IMR-90 (cell line): ENCODE measurements around the gene CRYBG2. TPM values are rescaled to one million over a fixed set of nuclear protein-coding genes. Genes with fewer than 3 reads are reported as not detected.

Source experiments
- ATAC-seq: fragments of 200-7000 bp; cut with Tn5 transposase; 2 replicates; pipeline ENCODE4 v1.9.1; 2020; ENCODE audit warnings: low read depth, mild to moderate bottlenecking, moderate library complexity
- BruUV-seq: library from RNA; stranded (reverse); fragments of 400-500 nt; replicated peaks from 2 replicates; lab custom pipeline; 2021; lab: Mats Ljungman, UMichigan
- CTCF ChIA-PET: fragments of 300-600 bp; formaldehyde crosslinking; extraction: SDS; loops from one replicate; lab custom pipeline; 2021; ENCODE audit warnings: antibody characterized with exemption; lab: Yijun Ruan, JAX
- POLR2A ChIA-PET: fragments of 300-600 bp; sonication (Branson Sonifier 250); formaldehyde crosslinking; loops from one replicate; lab custom pipeline; 2022; ENCODE audit warnings: antibody characterized with exemption; ENCODE audit not compliant: unreplicated experiment; lab: Charles Lee
- DNase-seq: peaks from one replicate; pipeline ENCODE4 v3.0.0; 2013
- H2AFZ ChIP-seq: replicated peaks from 2 replicates; pipeline ENCODE3; 2013; ENCODE audit warnings: low read length, mild to moderate bottlenecking; ENCODE audit not compliant: poor library complexity
- H2AK5ac ChIP-seq: 2 replicates; pipeline ENCODE4 v1.6.1; 2013; ENCODE audit warnings: low read depth, low read length, inconsistent platforms
- H2AK9ac ChIP-seq: replicated peaks from 2 replicates; pipeline ENCODE3; 2013; ENCODE audit warnings: mild to moderate bottlenecking, low read depth, low read length, moderate library complexity; ENCODE audit not compliant: poor library complexity
- H2BK120ac ChIP-seq: 2 replicates; pipeline ENCODE4 v1.6.1; 2013; ENCODE audit warnings: low read depth, low read length, inconsistent platforms
- H2BK15ac ChIP-seq: 3 replicates; pipeline ENCODE4 v1.6.1; 2013; ENCODE audit warnings: low read depth, low read length, inconsistent platforms
- H2BK20ac ChIP-seq: 2 replicates; pipeline ENCODE4 v1.6.1; 2013; ENCODE audit warnings: low read depth, mild to moderate bottlenecking, inconsistent platforms, low read length, moderate library complexity
- H2BK5ac ChIP-seq: 2 replicates; pipeline ENCODE4 v1.6.1; 2013; ENCODE audit warnings: mild to moderate bottlenecking, low read depth, low read length, inconsistent platforms; ENCODE audit not compliant: poor library complexity, severe bottlenecking
- H3K14ac ChIP-seq: replicated peaks from 2 replicates; pipeline ENCODE4 v1.6.1; 2013; ENCODE audit warnings: low read depth, low read length, inconsistent platforms
- H3K18ac ChIP-seq: 2 replicates; pipeline ENCODE4 v1.6.1; 2013; ENCODE audit warnings: low read depth, low read length, control low read depth
- H3K23ac ChIP-seq: 2 replicates; pipeline ENCODE4 v1.6.1; 2013; ENCODE audit warnings: low read depth, low read length, inconsistent platforms
- H3K27ac ChIP-seq: 2 replicates; pipeline ENCODE4 v1.5.1; 2013; ENCODE audit warnings: mild to moderate bottlenecking, control low read depth, low read length; ENCODE audit not compliant: insufficient read depth
- H3K27me3 ChIP-seq: 2 replicates; pipeline ENCODE4 v1.6.1; 2013; ENCODE audit warnings: low read length; ENCODE audit not compliant: control insufficient read depth, insufficient read depth
- H3K36me3 ChIP-seq: 2 replicates; pipeline ENCODE4 v1.6.1; 2013; ENCODE audit warnings: low read length, mixed read lengths; ENCODE audit not compliant: control insufficient read depth, insufficient read depth
- H3K4ac ChIP-seq: 2 replicates; pipeline ENCODE4 v1.6.1; 2013; ENCODE audit warnings: low read depth, low read length, inconsistent platforms
- H3K4me1 ChIP-seq: 2 replicates; pipeline ENCODE4 v1.6.1; 2013; ENCODE audit warnings: low read length, mixed read lengths; ENCODE audit not compliant: control insufficient read depth, insufficient read depth
- H3K4me2 ChIP-seq: 2 replicates; pipeline ENCODE4 v1.6.1; 2013; ENCODE audit warnings: low read depth, mild to moderate bottlenecking, control low read depth, low read length, moderate library complexity
- H3K4me3 ChIP-seq: 2 replicates; pipeline ENCODE4 v1.5.1; 2013; ENCODE audit warnings: low read depth, mild to moderate bottlenecking, control low read depth, low read length, moderate library complexity; ENCODE audit not compliant: insufficient read depth
- H3K56ac ChIP-seq: 2 replicates; pipeline ENCODE4 v1.6.1; 2013; ENCODE audit warnings: low read length, inconsistent platforms; ENCODE audit not compliant: insufficient read depth; ENCODE audit errors: extremely low read depth
- H3K79me1 ChIP-seq, 2 experiments: 2 replicates each; pipeline ENCODE4 v1.6.1; 2013; ENCODE audit warnings: low read length in 2 of 2, inconsistent platforms in 1 of 2, low read depth in 1 of 2
- H3K9ac ChIP-seq: 2 replicates; pipeline ENCODE4 v1.6.1; 2013; ENCODE audit warnings: low read depth, low read length, control low read depth
- H3K9me1 ChIP-seq: 2 replicates; pipeline ENCODE4 v1.6.1; 2013; ENCODE audit warnings: low read length, inconsistent platforms; ENCODE audit not compliant: insufficient read depth
- H3K9me3 ChIP-seq: 2 replicates; pipeline ENCODE4 v1.6.1; 2013; ENCODE audit warnings: low read length; ENCODE audit not compliant: control insufficient read depth, insufficient read depth
- H4K20me1 ChIP-seq: 2 replicates; pipeline ENCODE4 v1.6.1; 2013; ENCODE audit warnings: low read length, inconsistent platforms; ENCODE audit not compliant: insufficient read depth
- H4K5ac ChIP-seq: 2 replicates; pipeline ENCODE4 v1.6.1; 2013; ENCODE audit warnings: mild to moderate bottlenecking, low read depth, low read length, control low read depth
- H4K8ac ChIP-seq, 2 experiments: 2 replicates each; pipeline ENCODE4 v1.6.1; 2013; ENCODE audit warnings: low read depth in 2 of 2, low read length in 2 of 2, control low read depth in 1 of 2, inconsistent platforms in 1 of 2
- H4K91ac ChIP-seq: 2 replicates; pipeline ENCODE4 v1.6.1; 2013; ENCODE audit warnings: low read depth, low read length, inconsistent platforms; ENCODE audit not compliant: insufficient read depth
- MAFK ChIP-seq: IDR thresholded peaks from 2 replicates; pipeline ENCODE4 v1.6.1; 2012; ENCODE audit warnings: low read depth, low read length, improper control_type of control experiment
- MAZ ChIP-seq: IDR thresholded peaks from 2 replicates; pipeline ENCODE4 v1.6.1; 2012; ENCODE audit warnings: low read depth, mild to moderate bottlenecking, low read length, improper control_type of control experiment, moderate library complexity, borderline replicate concordance
- POLR2A ChIP-seq: IDR thresholded peaks from 2 replicates; pipeline ENCODE4 v1.6.1; 2012; ENCODE audit warnings: mild to moderate bottlenecking, low read depth, low read length
- RAD21 ChIP-seq: IDR thresholded peaks from 2 replicates; pipeline ENCODE4 v1.6.1; 2012; ENCODE audit warnings: low read length, improper control_type of control experiment
- RCOR1 ChIP-seq: IDR thresholded peaks from 2 replicates; pipeline ENCODE4 v1.6.1; 2012; ENCODE audit warnings: mild to moderate bottlenecking, low read length, improper control_type of control experiment; ENCODE audit not compliant: insufficient replicate concordance
- WGBS, 2 experiments: methylation state at CpG; one replicate each; pipeline versions ENCODE4 v1.1.5 to v1.1.7; 2013; ENCODE audit warnings: missing lambda C conversion rate in 2 of 2; ENCODE audit not compliant: insufficient read length in 1 of 2; ENCODE audit errors: extremely low coverage in 2 of 2; 5-methylcytosine and 5-hydroxymethylcytosine counted together
- dilution Hi-C: fragments of 300-500 bp; cut with HindIII; formaldehyde crosslinking; loops from one replicate; pipeline ENCODE4 v1.14.3; 2018; ENCODE audit warnings: low sequenced_read_pairs; ENCODE audit not compliant: unreplicated experiment
- in situ Hi-C: fragments of 300-500 bp; cut with MboI; formaldehyde crosslinking; loops from 3 replicates; pipeline ENCODE4 v1.14.3; 2019; ENCODE audit warnings: low sequenced_read_pairs, inconsistent platforms, mixed read lengths
- intact Hi-C: fragments of 100-400 bp; cut with micrococcal nuclease; formaldehyde crosslinking; loops from 2 replicates; pipeline ENCODE4 v1.10.0; 2022
- polyA plus RNA-seq, 3 experiments: library from polyadenylated mRNA; depleted of rRNA; stranded (reverse); fragments of >200 nt; gene quantifications; 2 replicates each; pipeline ENCODE4 v1.2.3, GENCODE V29; 2012; ENCODE audit warnings: low replicate concordance in 1 of 3
- total RNA-seq: library from RNA; depleted of rRNA; stranded (reverse); fragments of >200 nt; gene quantifications from 2 replicates; pipeline ENCODE4 v1.2.3, GENCODE V29; 2012

The CRYBG2 gene
- total and polyA plus RNA-seq, 2 of the 4 experiments (the other 2 are of a cell fraction): not detected

DNA sequence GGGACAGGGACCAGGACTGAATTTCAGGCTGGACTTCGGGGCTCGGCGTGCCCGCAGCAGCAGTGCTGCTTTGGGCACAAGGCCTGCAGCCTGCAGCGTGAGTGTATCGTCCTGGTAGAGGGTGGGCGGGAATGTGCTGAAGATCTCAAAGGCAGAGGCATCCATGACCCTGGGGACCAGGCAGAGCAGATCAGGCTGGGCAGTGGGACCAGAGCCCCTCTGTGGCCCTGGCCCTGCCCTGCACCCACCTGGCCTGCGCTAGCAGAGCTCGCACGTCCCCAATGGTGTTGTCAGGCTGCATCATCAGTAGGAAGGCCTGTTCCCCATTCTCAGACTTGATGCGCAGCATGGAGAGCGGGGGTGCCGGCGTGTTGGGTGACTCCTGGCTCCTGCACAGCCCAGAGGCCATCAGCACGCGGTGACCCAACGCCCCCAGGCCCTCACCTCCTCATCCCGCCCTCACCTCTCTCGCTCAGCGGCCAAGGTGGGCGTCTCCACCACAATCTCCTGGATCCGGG is 71.5 kb downstream of the CRYBG2 start:
- dilution Hi-C loops: no loop called here
- Histone ChIP-seq H4K5ac (peak overlapping the region; percentile 76), H4K20me1 (peaks cover 44% of the 10 kb centered on the region), H4K8ac (peak overlapping the region; percentile 15 to 70; a peak in 3 of 4 replicates), H3K4me3 (no peak overlapping the region), H3K4ac (peak overlapping the region; percentile 64), H2AK9ac (peak overlapping the region; percentile 80), H3K79me1 (peaks cover 20 to 75% of the 10 kb centered on the region in 2 experiments), H3K9ac (peak overlapping the region; percentile 36), H3K56ac (no peak overlapping the region), H4K91ac (peak overlapping the region; percentile 63; the same call in 1 of the 2 replicates), H3K4me1 (peaks cover 56% of the 10 kb centered on the region), H2AK5ac (peak overlapping the region; percentile 88), H2BK20ac (no peak overlapping the region), H3K23ac (peak overlapping the region; percentile 44; the same call in 1 of the 2 replicates), H2AFZ (no peak overlapping the region), H2BK120ac (peak overlapping the region; percentile 45), H3K27me3 (no peaks in the 10 kb centered on the region), H3K9me3 (no peaks in the 10 kb centered on the region), H3K9me1 (peaks cover 48% of the 10 kb centered on the region), H3K18ac (peak overlapping the region; percentile 48), H2BK5ac (peak overlapping the region; percentile 98), H3K27ac (peak overlapping the region; percentile 77), H3K36me3 (peaks cover 21% of the 10 kb centered on the region), H2BK15ac (0 out of 3 replicates have a peak overlapping the region, but pooled peaks have one; percentile 2), H3K14ac (peak overlapping the region; percentile 74), H3K4me2 (peak overlapping the region; percentile 73)
- ChIA-PET CTCF (no interaction called here), POLR2A (no interaction called here)
- no TSS peak for BruUV-seq
- 75% methylated on average over 4 of the region's 22 CpGs; no CpG with 5 or more reads in 1 of the 2 experiments for WGBS, 2 experiments
- intact Hi-C loops: no loop called here
- ATAC-seq (no peak), DNase-seq (no peak)
- in situ Hi-C loops: no loop called here
- TF ChIP-seq MAFK (no peak), POLR2A (no peak), RAD21 (no peak), MAZ (no peak), RCOR1 (no peak)
